Right lobe of liver (tissue), 6 donors: Measurements from ENCODE around the gene AREG. TPM values are rescaled to one million over a fixed set of nuclear protein-coding genes. Genes with fewer than 3 reads are reported as not detected.

Experiments used
- ATAC-seq, 4 donors: fragments of 200-7000 bp; cut with Tn5 transposase; one replicate each; pipeline ENCODE4 v1.9.1; 2020; ENCODE audit warnings: mild to moderate bottlenecking in 4 of 4, moderate library complexity in 4 of 4
- DNase-seq, 3 donors: peaks; one replicate each; pipeline ENCODE4 v3.0.0-alpha.2; 2020
- H3K27ac ChIP-seq, 3 donors: fragments of 200-600 bp; one replicate each; pipeline ENCODE4 v1.8.0; 2022
- H3K27me3 ChIP-seq, 2 donors: fragments of 200-600 bp; one replicate each; pipeline ENCODE4 v1.8.0; 2022
- H3K36me3 ChIP-seq, 4 donors: fragments of 200-600 bp; sonication (generic) in 1 of 4; one replicate each; pipeline versions ENCODE4 v1.5.1 to v1.8.0; 2017 to 2022; ENCODE audit warnings: control low read depth in 1 of 4
- H3K4me1 ChIP-seq, 4 donors: fragments of 200-600 bp; sonication (generic) in 1 of 4; one replicate each; pipeline versions ENCODE4 v1.5.1 to v1.8.0; 2017 to 2022; ENCODE audit warnings: control low read depth in 1 of 4
- H3K4me3 ChIP-seq, 3 donors: fragments of 200-600 bp; one replicate each; pipeline ENCODE4 v1.8.0; 2022
- H3K9me3 ChIP-seq, 4 donors: fragments of 200-600 bp; sonication (generic) in 1 of 4; one replicate each; pipeline versions ENCODE4 v1.5.1 to v1.8.0; 2017 to 2022; ENCODE audit warnings: control low read depth in 1 of 4
- CTCF ChIP-seq, 4 donors: fragments of 200-600 bp in 3 of 4; fragments of 450-650 bp in 1 of 4; IDR thresholded peaks; one replicate each; pipeline versions ENCODE4 v1.5.1 to v1.8.0; 2016 to 2022; ENCODE audit warnings: antibody characterized with exemption in 4 of 4, mild to moderate bottlenecking in 2 of 4
- POLR2A ChIP-seq: fragments of 450-650 bp; IDR thresholded peaks from one replicate; pipeline ENCODE4 v1.6.1; 2017; ENCODE audit warnings: antibody characterized with exemption, mild to moderate bottlenecking
- WGBS: methylation state at CpG from one replicate; pipeline ENCODE4 v1.1.6; 2018; ENCODE audit warnings: low coverage, low lambda C conversion rate; ENCODE audit not compliant: insufficient coverage; ENCODE audit errors: missing lambda C conversion rate; 5-methylcytosine and 5-hydroxymethylcytosine counted together
- intact Hi-C, 2 donors: fragments of 100-400 bp; cut with DNase I; formaldehyde crosslinking; loops; one replicate each; pipeline versions ENCODE4 v1.11.2 to v1.14.1; 2022
- total RNA-seq, 6 experiments: library from RNA; depleted of rRNA in 2 of 6; stranded (reverse); fragments of >200 nt in 2 of 6; fragmentation: NEBNext Ultra II Directional in 3 of 6; extraction: Animal tissue kit (Norgen Biotek cat#: 25700) in 3 of 6; gene quantifications; one replicate each; pipeline versions ENCODE4 v1.1.0 to v1.2.4, GENCODE V29; 2016 to 2023
- donor health status: DM: no; HTN: yes; CAD: no.
- donor health status: DM: no; HTN: no; CAD: no.
- donor health status: DM: no; HTN: no; CAD: no.
- donor health status: DM: no; HTN: yes; CAD: no.
- donor health status: DM: no; HTN: yes; CAD: no.

AREG gene
- total RNA-seq, 6 experiments from 2014 or later, result 0.24 to 2.7 (median 0.39) TPM; not detected in 3

- no peak for DNase-seq
- H3K27ac ChIP-seq, result no peak overlapping the region
- no peaks in the 10 kb centered on the region for H3K36me3 ChIP-seq
- H3K27me3 ChIP-seq, result no peaks in the 10 kb centered on the region
- intact Hi-C loops, result no loop called here
- H3K9me3 ChIP-seq, result no peaks in the 10 kb centered on the region
- H3K4me1 ChIP-seq, result no peaks in the 10 kb centered on the region
- ATAC-seq, result no peak
- WGBS, result 83% methylated on average over 1 of the region's 1 CpG
- no peak for TF ChIP-seq POLR2A
- no peak for TF ChIP-seq CTCF (IDR thresholded peaks at IDR 0.05)
- H3K4me3 ChIP-seq, result no peak overlapping the region
Measured at GRCh38 chr4:74471264-74471663, 26.3 kb downstream of the AREG start.

- DNase-seq, result no peak
Measured at GRCh38 chr4:74473155-74473811, 28.3 kb downstream of the AREG start.

GRCh38 chr4:74474345-74475090, 29.6 kb downstream of the AREG start:
- H3K36me3 ChIP-seq, result no peaks in the 10 kb centered on the region
- H3K27me3 ChIP-seq, result no peaks in the 10 kb centered on the region
- H3K4me3 ChIP-seq, result no peak overlapping the region
- no peak for DNase-seq
- intact Hi-C loops, result no loop called here
- TF ChIP-seq CTCF (IDR thresholded peaks at IDR 0.05), result no peak
- H3K9me3 ChIP-seq, result no peaks in the 10 kb centered on the region
- H3K4me1 ChIP-seq, result no peaks in the 10 kb centered on the region
- 34% methylated on average over 4 of the region's 4 CpGs for WGBS
- H3K27ac ChIP-seq, result no peak overlapping the region
- no peak for ATAC-seq

More at GRCh38 chr4:74473155-74473811, 28.3 kb downstream of the AREG start:
- Histone ChIP-seq H3K27ac (no peak overlapping the region), H3K4me3 (no peak overlapping the region), H3K36me3 (no peaks in the 10 kb centered on the region), H3K9me3 (no peaks in the 10 kb centered on the region), H3K4me1 (no peaks in the 10 kb centered on the region), H3K27me3 (no peaks in the 10 kb centered on the region)
- intact Hi-C loops, result no loop called here
- no peak for ATAC-seq
- 46% methylated on average over 5 of the region's 5 CpGs for WGBS
- TF ChIP-seq POLR2A (no peak), CTCF (IDR thresholded peaks at IDR 0.05) (no peak)

GRCh38 chr4:74475091-74475800, 30.3 kb downstream of the AREG start:
- Histone ChIP-seq H3K4me1 (no peaks in the 10 kb centered on the region), H3K36me3 (no peaks in the 10 kb centered on the region), H3K9me3 (no peaks in the 10 kb centered on the region), H3K4me3 (no peak overlapping the region), H3K27me3 (no peaks in the 10 kb centered on the region), H3K27ac (no peak overlapping the region)
- TF ChIP-seq POLR2A, result no peak
- TF ChIP-seq CTCF (IDR thresholded peaks at IDR 0.05), result no peak
- intact Hi-C loops, result no loop called here
- DNase-seq (no peak), ATAC-seq (no peak)
- WGBS, result 67% methylated on average over 2 of the region's 2 CpGs
